Panc1 (cell line): ENCODE results near the gene KIF1A. TPM values are rescaled to one million over a fixed set of nuclear protein-coding genes. Genes with fewer than 3 reads are reported as not detected.

Source experiments
- ATAC-seq: fragments of 200-7000 bp; cut with Tn5 transposase; 2 replicates; pipeline ENCODE4 v1.9.1; 2020; ENCODE audit warnings: mild to moderate bottlenecking, moderate library complexity
- BruUV-seq: library from RNA; stranded (reverse); fragments of 400-500 nt; replicated peaks from 2 replicates; lab custom pipeline; 2021; lab: Mats Ljungman, UMichigan
- CTCF ChIA-PET: fragments of 300-600 bp; sonication (Branson Sonifier 250); formaldehyde crosslinking; loops from one replicate; lab custom pipeline; 2022; ENCODE audit warnings: antibody characterized with exemption; lab: Charles Lee
- POLR2A ChIA-PET: fragments of 300-600 bp; sonication (Branson Sonifier 250); formaldehyde crosslinking; loops from one replicate; lab custom pipeline; 2022; ENCODE audit warnings: antibody characterized with exemption; lab: Charles Lee
- DNase-seq: peaks from one replicate; pipeline ENCODE4 v3.0.0-alpha.2; 2010; ENCODE audit warnings: low read depth, low spot score
- H3K27ac ChIP-seq: 2 replicates; pipeline ENCODE4 v1.5.1; 2011; ENCODE audit warnings: mild to moderate bottlenecking, low read length, inconsistent platforms
- H3K27me3 ChIP-seq: fragments of 200-500 bp; sonication (Bioruptor generic); 2 replicates; pipeline ENCODE4 v1.6.0; 2014; ENCODE audit warnings: low read length, inconsistent platforms; ENCODE audit not compliant: control insufficient read depth, insufficient read depth
- H3K36me3 ChIP-seq: fragments of 200-500 bp; sonication (Bioruptor generic); 2 replicates; pipeline ENCODE4 v1.5.1; 2014; ENCODE audit warnings: inconsistent platforms, mild to moderate bottlenecking, low read length, moderate library complexity; ENCODE audit not compliant: control insufficient read depth, insufficient read depth
- H3K4me1 ChIP-seq: 2 replicates; pipeline ENCODE4 v1.5.1; 2011; ENCODE audit warnings: inconsistent platforms, mild to moderate bottlenecking, low read length, moderate library complexity; ENCODE audit not compliant: control insufficient read depth, insufficient read depth
- H3K4me3 ChIP-seq, 2 experiments: 2 replicates each; pipeline ENCODE4 v1.5.1; 2011 to 2012; ENCODE audit warnings: low read depth in 2 of 2, low read length in 2 of 2, mild to moderate bottlenecking in 2 of 2, inconsistent platforms in 1 of 2, moderate library complexity in 1 of 2
- H3K9me3 ChIP-seq: fragments of 200-500 bp; sonication (Bioruptor generic); 2 replicates; pipeline ENCODE4 v1.5.1; 2014; ENCODE audit warnings: low read depth, mild to moderate bottlenecking, inconsistent platforms, low read length, moderate library complexity; ENCODE audit not compliant: control insufficient read depth, insufficient read depth
- CTCF ChIP-seq: fragments of 450-650 bp; IDR thresholded peaks from 2 replicates; pipeline ENCODE4 v1.5.1; 2017; ENCODE audit warnings: mild to moderate bottlenecking
- POLR2AphosphoS5 ChIP-seq: IDR thresholded peaks from 2 replicates; pipeline ENCODE4 v1.6.1; 2012; ENCODE audit warnings: mild to moderate bottlenecking, low read depth, low read length, moderate library complexity
- REST ChIP-seq, 2 experiments: IDR thresholded peaks; 2 replicates each; pipeline ENCODE4 v1.6.1; 2011 to 2012; ENCODE audit warnings: low read depth in 2 of 2, control low read depth in 1 of 2, low read length in 1 of 2, mild to moderate bottlenecking in 1 of 2, moderate library complexity in 1 of 2; ENCODE audit not compliant: insufficient read depth in 1 of 2
- SIN3A ChIP-seq: IDR thresholded peaks from 2 replicates; pipeline ENCODE4 v1.6.1; 2012; ENCODE audit warnings: low read depth, mild to moderate bottlenecking, low read length, moderate library complexity, borderline replicate concordance; ENCODE audit not compliant: insufficient read depth
- TCF7L2 ChIP-seq: IDR thresholded peaks from 2 replicates; pipeline ENCODE4 v1.6.1; 2011; ENCODE audit warnings: mild to moderate bottlenecking, low read depth, low read length, inconsistent platforms
- in situ Hi-C: cut with HindIII; loops from 2 replicates; pipeline ENCODE4 v1.10.0; 2016; ENCODE audit warnings: low sequenced_read_pairs, low pct_unique_long_range_greater_than_20kb
- intact Hi-C: fragments of 100-400 bp; cut with micrococcal nuclease; formaldehyde crosslinking; loops from one replicate; pipeline ENCODE4 v1.10.0; 2022; ENCODE audit not compliant: unreplicated experiment
- total RNA-seq: library from RNA; stranded (reverse); gene quantifications from one replicate; pipeline ENCODE4 v1.2.1, GENCODE V29; 2021; ENCODE audit not compliant: unreplicated experiment

KIF1A gene
- total RNA-seq, 1 experiment from 2014 or later, result 132 TPM

GRCh38 chr2:240803191-240803590 lies 16.8 kb downstream of the KIF1A start:
- DNase-seq, result no peak
- POLR2A ChIA-PET, result no interaction called here
- no TSS peak for BruUV-seq
- Histone ChIP-seq H3K27me3 (no peaks in the 10 kb centered on the region), H3K4me3 (no peak overlapping the region), H3K27ac (no peak overlapping the region), H3K9me3 (0 out of 2 replicates have a peak, but pooled peaks cover 2% of the 10 kb centered on the region), H3K36me3 (no peaks in the 10 kb centered on the region; the same call in 1 of the 2 replicates), H3K4me1 (no peaks in the 10 kb centered on the region)
- TF ChIP-seq POLR2AphosphoS5 (no peak), REST (IDR thresholded peaks at IDR 0.05; ENCODE audit: insufficient read depth in 1 of 2, low read depth in 2 of 2, low read length in 1 of 2) (no peak), CTCF (no peak), TCF7L2 (no peak), SIN3A (no peak)
- CTCF ChIA-PET, result no interaction called here
- no peak for ATAC-seq
- in situ Hi-C loops, result no loop called here
- intact Hi-C loops, result no loop called here

- intact Hi-C loops, result no loop called here
- in situ Hi-C loops, result no loop called here
- DNase-seq (no peak), ATAC-seq (no peak; the same call in 1 of the 2 replicates)
- no peak overlapping the region for H3K27ac ChIP-seq
- ChIA-PET CTCF (no interaction called here), POLR2A (interaction anchor here (0.7 kb wide), 1 partner anchor 40 kb away, joined by 6 read pairs; no protein-coding TSS in a partner anchor)
- no peak for TF ChIP-seq TCF7L2
- TF ChIP-seq SIN3A, result no peak
- no peaks in the 10 kb centered on the region for H3K27me3 ChIP-seq
- BruUV-seq, result no TSS peak
- H3K9me3 ChIP-seq, result 0 out of 2 replicates have a peak, but pooled peaks cover 2% of the 10 kb centered on the region
- no peaks in the 10 kb centered on the region; the same call in 1 of the 2 replicates for H3K36me3 ChIP-seq
- H3K4me1 ChIP-seq, result no peaks in the 10 kb centered on the region
- H3K4me3 ChIP-seq, result no peak overlapping the region
Observed at GRCh38 chr2:240799033-240799820, 20.8 kb downstream of the KIF1A start.
